ENCODE measurements around the gene CDC40.

CDC40 gene

DNA sequence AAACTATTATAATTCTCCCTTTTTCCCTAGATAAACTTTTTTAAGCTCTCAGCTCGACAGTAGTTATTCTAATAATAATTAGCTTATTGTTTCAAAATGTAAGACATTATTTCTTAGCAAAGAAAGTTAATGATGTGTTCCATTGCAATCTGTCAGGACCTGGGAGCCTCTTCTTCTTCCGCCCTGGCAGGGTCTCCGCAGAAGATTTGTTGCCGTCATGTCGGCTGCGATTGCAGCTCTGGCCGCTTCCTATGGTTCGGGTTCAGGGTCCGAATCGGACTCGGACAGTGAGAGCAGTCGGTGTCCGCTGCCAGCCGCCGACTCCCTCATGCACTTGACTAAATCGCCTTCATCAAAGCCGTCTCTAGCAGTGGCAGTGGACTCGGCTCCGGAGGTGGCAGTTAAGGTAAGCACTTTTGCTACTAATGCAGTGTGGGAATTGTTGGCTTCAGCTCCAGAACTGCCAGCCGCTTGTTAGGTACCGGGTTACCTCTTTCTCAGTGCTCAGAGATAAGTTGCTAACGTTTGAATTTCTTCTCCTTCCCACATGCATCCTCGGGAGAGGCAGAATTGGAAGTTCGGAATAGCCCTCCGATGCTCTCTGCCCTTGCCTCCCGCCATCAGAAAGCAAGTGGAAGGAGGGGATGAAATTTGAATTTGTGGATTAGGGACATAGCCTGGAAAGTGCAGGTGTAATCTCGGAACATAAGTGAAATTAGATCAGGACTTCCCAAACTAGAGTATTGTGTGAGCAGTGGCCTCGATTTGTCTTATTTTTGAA, at the start of gene CDC40:
CDC40 (plus strand) TSS at position 200 of the 781 bp plus-strand sequence; CDS start at position 218, 18 bp downstream.
- DNase-seq (ENCODE audit: low read depth), result no peak

DNA sequence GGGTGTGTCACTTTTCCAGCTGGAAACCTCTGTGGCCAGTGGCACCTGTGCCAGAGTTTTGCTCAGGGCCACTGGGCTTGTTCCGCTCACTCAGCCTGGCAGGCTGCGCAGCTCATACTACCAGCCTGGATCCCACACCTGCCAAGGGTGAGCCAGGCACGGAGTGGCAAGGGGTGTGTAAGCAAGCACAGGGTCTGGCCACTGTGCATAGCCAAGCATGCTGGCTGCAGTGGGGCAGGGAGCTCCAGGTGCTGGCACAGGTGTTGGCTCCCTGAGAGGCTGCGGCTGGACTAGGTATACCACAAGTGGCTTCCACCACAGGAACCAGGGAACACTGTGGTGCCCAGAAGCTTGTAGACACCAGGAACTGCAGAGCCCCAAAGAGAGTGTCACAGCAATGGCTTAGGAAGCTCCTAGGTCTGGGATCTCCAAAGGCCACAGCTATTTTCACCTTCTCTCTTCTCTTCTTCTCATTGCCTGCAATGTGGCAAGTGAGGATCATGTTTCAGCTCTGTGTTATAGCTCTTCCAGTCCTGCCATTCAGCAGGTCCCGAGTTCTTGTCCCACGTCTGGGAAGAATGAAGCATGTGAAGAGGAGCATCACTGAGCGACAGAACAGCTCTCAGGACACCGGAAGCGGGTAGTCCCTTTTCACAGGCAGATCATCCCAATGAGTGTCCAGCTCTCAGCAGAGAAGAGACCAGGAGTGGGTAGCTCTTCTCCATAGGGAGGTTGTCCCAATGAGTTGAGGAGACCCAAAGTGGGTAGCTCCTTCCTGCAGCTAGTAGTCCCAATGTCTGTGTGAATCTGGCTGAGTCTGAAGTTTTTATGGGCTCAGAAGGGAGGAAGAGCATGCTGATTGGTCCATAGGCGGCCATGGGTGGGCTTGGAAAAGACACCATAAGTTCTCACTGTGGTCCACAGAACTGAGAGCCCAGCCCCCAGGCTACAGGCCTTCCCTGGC, 42.0 kb upstream of the CDC40 start:
- no peak for DNase-seq (ENCODE audit: low read depth)

DNA sequence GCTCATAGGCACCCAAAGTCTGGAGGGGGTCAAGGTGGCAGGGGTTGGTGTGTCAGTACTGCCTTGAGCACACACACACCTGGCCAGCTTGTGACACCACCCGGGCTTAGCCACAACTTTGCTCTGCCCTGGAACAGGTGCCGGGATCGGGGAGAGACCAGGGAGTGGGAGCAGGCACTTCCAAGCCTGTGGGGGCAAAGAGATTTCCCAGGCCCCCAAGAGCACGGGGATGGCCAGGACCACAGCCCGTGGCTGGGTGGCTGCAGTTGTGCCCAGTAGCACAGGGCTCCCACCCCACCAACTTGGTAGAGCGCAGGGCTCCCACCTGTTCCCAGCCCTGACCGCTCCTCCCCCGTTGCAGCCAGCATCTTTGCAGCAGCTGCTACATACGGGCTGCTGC, 41.2 kb upstream of the CDC40 start:
- DNase-seq (ENCODE audit: low read depth), result no peak

DNA sequence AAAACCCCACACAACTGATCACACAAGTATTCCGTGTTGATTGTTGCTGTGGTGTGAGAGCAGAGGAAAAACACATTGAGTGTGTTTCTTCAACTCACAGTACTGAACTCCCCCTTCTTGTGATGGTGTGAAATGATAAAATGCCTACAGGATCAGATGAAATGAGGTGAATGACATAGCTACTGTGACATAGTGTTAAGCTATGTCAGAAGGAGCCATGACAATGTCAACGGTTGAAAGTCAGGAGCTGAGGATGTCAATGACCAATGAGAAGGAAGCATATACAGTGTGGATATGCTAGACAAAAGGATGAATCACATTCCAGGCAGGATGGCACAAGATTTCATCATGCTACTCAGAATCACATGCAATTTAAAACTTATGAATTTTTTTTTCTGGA, 39.6 kb upstream of the CDC40 start:
- peak; percentile 16 for DNase-seq (ENCODE audit: low read depth)

DNA sequence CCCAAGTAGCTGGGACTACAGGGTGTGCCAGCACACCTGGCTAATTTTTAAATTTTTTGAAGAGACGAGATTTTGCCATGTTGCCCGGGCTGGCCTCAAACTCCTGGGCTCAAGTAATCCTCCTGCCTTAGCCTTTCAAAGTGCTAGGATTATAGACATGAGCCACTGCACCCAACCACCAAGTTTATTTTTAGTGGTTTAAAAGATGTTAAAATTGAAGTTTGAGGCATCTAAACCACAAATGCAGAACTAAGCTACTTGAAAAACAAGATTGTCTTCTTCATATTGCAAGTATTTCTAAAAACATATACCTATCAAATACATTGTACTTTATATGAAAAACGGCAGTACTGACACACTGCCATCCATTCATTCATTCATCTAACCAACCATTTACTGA, 32.4 kb upstream of the CDC40 start:
- DNase-seq (ENCODE audit: low read depth), result no peak

DNA sequence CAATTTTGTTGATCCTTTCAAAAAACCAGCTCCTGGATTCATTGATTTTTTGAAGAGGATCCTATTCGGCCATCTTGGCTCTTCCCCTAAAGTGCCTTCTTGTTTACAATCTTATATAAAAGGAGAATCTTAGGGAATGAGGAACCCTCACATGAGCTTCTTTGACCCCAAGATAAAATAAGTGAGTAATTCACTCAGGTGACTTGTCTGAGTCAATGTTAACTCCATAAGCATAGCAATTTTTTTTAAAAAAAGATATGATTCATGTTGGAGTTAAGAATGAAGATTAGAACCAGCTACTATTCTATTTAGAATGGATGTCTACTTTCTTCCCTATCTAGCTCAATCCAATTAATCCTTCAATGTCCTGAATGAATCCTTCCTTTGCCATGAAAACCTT, 21.7 kb upstream of the CDC40 start:
- DNase-seq (ENCODE audit: low read depth), result no peak

DNA sequence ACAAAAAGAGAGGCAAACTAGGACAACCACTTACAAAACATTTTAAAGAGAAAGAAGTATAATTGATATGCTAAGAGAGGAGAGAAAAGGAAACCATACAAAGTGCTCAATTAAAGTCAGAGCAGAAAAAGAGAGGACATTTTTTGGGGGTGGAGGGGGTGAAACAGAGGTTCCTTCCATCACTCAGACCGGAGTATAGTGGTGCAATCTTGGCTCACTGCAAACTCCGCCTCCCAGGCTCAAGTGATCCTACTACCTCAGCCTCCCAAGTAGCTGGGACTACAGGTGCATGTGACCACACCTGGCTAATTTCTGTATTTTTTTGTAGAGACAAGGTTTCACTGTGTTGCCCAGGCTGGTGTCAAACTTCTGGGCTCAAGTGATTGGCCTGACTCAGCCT, 10.1 kb upstream of the CDC40 start:
- no peak for DNase-seq (ENCODE audit: low read depth)

DNA sequence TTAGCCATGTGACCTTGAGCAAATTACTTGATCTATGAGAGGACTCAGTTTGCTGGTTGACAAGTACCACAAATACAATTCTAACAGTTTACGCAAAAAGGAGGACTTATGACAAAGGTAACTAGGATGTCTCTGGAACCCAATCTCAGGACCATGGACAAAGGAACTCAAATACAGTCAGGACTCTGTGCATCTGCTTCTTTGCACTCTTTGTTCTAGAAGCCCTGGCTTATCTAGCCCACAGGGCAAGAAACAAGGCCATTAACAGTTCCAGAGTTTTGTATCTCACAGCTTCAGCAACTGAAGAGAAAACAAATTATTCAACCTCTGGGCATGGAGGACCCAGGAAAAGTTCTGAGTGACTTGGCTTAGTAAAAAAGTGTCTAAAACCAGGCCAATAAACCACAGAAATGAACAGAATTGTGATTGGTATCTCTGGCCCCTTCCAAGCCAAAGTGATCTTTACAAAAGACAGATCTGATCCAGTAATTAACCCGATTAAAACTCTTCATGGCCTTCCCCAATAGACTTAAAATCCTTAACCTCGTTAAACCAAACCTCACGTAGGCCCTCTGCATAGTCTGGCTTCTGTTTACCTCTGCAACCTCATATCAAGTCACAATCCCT, 6.6 kb upstream of the CDC40 start:
- no peak for DNase-seq (ENCODE audit: low read depth)

DNA sequence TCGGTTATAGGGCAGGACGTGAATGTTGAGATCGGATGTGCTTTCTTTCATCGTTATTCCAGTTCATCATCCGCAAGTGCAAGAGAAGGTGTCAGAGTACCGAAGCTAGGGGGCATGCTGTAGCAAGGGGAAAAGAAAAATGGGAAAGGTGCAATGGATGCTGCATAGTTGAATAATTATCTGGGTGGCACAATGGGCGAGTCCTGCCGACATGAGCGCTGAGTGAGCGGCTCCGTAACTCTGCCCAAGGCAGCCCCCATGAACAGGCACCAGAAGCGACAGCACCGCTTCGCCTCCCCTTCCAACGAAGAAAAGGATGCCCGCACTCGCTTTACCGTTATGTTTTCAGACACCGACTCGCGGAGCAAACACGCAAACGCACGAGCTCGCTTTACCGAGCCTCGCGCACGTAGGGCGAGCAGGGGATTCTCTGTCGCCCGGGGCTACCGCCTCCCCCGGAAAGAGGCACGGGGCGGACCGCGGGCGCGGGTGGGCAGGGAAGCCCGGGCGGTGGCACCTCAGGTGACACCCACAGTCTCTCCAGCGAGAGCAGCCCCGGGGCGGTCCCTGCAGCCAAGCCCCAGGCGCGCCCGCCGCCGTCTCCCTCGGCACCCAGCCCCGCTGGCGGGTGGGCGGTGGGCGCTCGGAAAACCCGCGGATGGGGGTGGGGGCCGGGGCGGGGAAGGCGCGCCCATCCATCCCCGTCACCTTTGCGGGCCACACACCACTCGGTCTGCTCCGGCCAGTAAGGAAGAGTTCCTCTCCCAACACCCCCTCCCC, 1.4 kb upstream of the CDC40 start:
- DNase-seq (ENCODE audit: low read depth), result no peak

DNA sequence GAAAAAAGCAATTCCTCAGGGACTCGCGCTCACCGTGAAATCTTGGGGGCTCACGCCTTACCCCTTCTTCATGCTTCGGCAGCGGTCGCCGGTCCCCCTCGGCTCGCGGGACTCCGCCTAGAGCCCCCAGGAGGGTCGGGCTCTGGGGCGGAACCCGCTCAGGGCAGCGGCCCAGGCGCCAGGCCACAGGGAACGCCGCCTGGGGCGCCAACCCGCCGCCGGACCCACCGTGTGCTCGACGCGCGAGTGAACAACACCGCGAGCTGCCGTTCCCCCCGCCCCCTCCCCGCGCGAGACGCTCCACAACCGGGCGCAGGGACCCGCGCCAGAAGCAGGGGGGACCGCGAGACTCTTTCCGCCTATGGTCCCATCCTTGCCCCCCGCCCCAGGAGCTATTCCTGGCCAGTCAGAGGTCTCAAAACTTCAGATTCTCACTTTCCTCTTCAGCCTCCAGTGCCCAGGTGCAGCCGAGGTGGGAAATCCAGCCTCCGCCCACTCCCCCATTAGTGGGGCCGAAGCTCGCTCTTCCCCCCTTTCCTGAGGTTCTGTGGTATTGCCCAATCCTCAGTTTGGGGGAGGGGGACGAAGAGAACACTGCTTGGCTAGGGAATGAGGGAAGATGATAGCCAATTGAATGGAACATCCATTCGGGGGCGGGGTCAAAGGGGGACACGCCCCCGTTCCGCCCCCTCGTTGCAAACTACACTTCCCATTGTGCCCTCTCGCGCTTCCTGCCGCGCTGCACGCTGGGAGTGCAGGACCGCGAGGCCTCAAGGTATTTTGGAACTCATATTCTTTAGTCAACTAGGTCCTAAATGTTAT, 610 bp upstream of the CDC40 start, which contains the start of gene WASF1:
WASF1 (minus strand) TSS at position 265 of the 822 bp plus-strand sequence. CDS start 52,069 bp downstream, outside the sequence.
- peak; percentile 92 for DNase-seq (ENCODE audit: low read depth)

DNA sequence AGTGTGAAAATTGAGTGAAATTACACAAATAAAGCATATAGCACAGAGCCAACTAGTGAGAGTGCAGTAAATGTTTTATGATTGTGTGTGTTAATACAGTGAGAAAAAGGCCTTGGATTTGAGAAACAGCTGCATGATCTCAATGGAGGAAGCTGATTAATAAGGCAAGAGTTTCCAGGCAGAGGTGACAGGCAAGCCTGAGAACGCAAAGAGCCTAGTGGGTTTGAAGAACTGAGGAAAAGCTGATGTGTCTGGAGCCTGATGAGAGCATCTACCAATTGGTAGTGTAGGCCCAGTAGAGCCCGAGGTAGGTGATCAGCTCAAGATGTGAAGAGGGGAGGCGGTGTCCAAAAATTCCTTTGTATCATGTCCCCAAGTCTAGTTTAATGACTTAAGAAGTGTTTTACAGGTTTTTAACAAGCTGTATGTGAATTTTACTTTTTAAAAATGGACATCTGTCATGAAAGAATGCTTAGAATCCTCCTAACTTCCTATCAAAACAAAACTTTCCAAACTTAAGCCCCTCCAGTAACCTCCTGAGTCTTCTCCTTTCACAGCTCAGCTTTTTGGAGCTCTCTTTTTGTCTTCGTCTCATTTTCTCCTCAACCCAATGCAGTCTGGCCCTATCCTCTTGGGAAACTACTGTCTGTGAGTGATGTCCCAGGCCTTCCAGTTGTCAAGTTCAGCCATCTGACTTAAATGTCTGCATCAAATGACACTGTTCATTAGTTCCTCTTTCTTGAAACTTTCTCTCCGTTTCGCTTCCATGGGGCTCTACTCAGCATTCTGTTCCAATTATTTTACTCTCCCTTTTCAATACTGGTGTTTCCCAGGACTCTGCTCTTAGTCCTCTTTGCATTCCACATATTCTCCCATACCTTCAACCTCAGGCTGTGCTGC, 1.2 kb downstream of the CDC40 start:
- DNase-seq (ENCODE audit: low read depth), result no peak

DNA sequence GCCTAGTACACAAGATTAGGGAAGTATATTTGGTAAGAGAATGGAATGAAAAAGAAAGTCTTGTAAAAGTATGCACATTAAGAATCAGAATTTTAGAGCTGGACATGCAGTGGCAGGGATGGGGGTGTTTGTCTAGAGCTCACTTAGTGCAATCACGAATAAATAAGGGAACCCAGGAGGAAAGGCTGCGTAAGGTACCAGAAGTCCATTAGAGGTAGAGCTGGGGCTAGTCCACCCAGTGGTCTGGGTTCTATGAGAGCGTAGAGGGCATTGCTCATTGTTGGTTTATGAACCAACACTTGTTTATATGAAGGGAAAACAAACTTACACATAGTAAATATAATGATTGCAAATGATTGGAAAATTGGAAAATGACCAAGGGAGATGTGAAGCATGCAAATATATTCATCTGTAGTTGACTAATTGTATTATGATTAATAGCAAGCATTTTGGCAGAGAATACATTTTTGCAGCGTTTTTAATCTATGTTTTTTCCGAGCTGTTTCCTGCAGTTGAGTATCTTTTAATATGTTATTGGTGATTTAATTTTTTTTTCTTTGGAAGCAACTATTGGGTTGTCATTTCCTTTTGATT, 3.2 kb downstream of the CDC40 start:
- no peak for DNase-seq (ENCODE audit: low read depth)

DNA sequence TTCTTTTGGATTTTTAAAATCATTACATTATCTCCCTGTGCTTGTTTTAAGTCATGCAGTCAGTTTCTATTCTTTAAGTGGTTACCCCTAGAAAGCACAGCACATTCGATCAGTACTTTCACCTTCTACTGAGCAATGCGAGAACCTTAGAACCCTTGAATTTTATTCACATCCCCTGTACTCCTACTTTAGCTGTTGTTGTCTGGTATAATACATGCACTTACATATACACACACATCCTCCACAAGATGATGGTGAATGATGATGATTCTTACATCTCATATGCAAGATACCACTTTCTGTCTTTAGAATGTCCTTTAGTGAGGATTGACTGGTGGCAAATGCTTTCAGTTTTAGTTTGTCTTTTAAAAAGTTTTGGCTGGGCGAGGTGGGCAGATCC, 5.7 kb downstream of the CDC40 start:
- DNase-seq (ENCODE audit: low read depth), result no peak

DNA sequence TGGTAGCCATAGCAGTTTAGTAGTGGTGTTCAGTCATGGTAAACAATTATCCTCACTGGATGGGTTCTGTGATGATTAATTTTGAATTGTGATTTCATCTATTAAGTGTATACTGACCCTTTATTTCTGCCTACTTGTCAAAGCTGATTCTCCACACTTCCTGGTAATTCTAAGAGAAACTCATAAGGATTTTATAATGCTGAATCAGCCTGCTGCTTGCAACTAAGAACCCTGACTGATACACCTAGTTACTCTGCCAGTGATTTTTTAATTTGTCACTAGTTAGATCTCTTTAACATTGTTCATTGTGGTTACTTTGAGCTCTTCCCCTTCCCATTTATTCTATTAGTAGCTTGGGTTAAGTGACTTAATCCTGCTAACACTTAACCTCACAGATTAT, 8.6 kb downstream of the CDC40 start:
- DNase-seq (ENCODE audit: low read depth), result no peak

DNA sequence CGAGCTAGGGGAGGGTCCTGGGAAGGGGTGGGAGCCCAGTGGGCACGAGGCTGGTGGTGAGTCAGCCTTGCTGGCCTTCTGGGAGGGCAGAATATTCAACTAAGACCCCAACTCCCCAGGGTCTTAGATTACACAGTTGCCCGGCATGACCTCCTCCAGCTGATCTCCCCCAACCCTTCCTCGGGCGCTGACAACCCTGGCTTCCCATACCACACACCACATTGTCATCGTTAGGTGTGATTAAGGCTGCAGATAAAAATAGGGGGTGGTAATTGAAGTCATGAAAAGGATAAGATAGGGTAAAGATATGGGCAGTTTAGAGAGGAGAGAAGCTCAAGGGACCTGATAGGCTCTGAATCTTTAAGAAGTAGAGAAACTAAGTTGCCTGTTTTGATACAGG, 10.5 kb downstream of the CDC40 start:
- no peak for DNase-seq (ENCODE audit: low read depth)

DNA sequence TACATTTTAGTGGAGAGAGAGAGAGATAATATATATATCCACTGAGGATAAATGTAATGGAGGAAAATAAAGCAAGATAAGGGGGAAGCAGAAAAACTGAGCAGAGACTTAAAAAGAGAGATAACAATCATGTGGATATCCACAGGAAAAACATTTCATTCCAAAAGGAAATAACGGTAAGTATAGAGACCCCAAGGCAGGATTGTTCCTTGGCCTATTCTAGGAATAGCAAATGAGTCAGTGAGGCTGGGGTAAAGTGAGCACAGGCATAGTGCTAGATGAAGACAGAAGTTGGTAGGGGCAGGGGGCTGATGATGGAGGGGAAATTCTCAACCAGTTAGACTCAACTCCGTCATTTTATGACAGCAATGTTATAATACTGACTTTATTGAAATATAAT, 11.2 kb downstream of the CDC40 start:
- DNase-seq (ENCODE audit: low read depth), result no peak

DNA sequence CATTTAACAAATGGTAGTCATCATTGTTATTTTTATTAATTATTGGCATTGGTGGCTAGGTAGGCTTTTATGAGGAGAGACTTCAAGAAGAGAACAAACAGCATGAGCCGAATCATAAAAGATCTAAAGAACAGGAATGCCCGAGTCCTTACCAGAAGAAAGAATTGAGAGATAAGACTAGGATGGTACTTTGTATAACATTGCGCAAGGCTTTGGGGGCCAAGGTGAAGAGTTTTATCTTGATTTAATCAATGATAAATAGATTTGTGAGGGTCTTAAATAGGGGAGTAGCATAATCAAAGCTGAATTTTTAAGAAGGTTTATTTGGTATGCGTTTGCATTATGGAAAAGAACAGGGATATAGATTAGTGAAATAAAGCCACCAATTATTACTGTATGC, 15.4 kb downstream of the CDC40 start:
- no peak for DNase-seq (ENCODE audit: low read depth)

DNA sequence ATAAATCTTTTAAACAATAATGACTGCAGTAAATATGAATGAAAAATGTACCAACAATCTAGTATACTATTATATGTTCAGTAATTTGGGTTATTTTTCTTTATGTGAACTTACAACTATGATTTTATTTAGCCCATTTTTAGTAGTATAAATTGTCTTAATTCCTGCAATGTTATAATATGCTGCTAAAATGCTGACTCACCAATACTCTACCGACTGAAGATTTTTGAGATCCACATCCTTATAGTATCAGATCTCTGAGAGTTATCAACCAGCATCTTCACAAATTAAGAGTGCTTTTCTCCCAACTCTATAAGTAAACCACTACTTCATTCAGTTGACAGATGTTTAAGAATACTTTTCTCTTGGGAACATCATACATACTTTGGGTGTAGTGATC, 16.6 kb downstream of the CDC40 start:
- no peak for DNase-seq (ENCODE audit: low read depth)

DNA sequence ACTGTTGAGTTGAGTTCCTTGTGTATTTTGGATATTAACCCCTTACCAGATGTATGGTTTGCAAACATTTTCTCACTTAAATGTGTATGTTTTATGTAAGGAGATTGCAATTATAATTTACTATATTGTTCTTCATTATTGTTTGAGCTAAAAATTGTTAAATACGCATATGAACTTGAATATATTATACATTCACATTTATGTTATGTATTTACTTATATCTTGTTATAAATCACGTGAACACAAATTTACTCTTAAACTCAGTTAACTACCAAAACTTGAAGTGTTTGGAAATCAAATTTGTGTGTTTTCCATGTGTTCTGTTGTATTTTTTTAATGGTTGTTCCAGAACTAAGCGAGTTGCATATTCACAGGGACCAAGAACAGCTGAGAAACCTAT, 18.3 kb downstream of the CDC40 start:
- no peak for DNase-seq (ENCODE audit: low read depth)
